GM21723 (cell line): Measurements from ENCODE around the gene SPATA9.
A peak's percentile ranks its signal among the peaks of the same experiment; 100 is the strongest.

Experiments
- ATAC-seq: cut with Tn5 transposase; IDR thresholded peaks from one replicate; pipeline ENCODE4 v1.9.1; 2021; ENCODE audit warnings: mild to moderate bottlenecking, moderate library complexity; ENCODE audit not compliant: unreplicated experiment

SPATA9 gene

GRCh38 chr5:95682891-95683290, at the start of gene SPATA9:
SPATA9 (minus strand) TSS chr5:95682991; CDS start chr5:95682854, 137 bp downstream.
- ATAC-seq: no peak

GRCh38 chr5:95731571-95732554, 49.1 kb upstream of the SPATA9 start:
- peak; percentile 39 for ATAC-seq

GRCh38 chr5:95730730-95731570, 48.2 kb upstream of the SPATA9 start, which contains the start of gene RHOBTB3:
RHOBTB3 (plus strand) TSS chr5:95731336; CDS start chr5:95731683, 347 bp downstream.
- ATAC-seq: peak; percentile 57

- ATAC-seq: no peak
Observed at GRCh38 chr5:95730011-95730700, 47.4 kb upstream of the SPATA9 start.

- ATAC-seq: no peak
Observed at GRCh38 chr5:95729115-95730010, 46.6 kb upstream of the SPATA9 start.

- no peak for ATAC-seq
Observed at GRCh38 chr5:95728494-95729114, 45.8 kb upstream of the SPATA9 start.

- peak; percentile 30 for ATAC-seq
Observed at GRCh38 chr5:95727764-95728191, 45.0 kb upstream of the SPATA9 start.

- no peak for ATAC-seq
Observed at GRCh38 chr5:95726811-95727763, 44.3 kb upstream of the SPATA9 start.

- no peak for ATAC-seq
Observed at GRCh38 chr5:95725937-95726810, 43.4 kb upstream of the SPATA9 start.

GRCh38 chr5:95725071-95725820, 42.5 kb upstream of the SPATA9 start:
- no peak for ATAC-seq

GRCh38 chr5:95723632-95724369, 41.0 kb upstream of the SPATA9 start:
- ATAC-seq: no peak

- ATAC-seq: no peak
Observed at GRCh38 chr5:95721582-95722295, 38.9 kb upstream of the SPATA9 start.

GRCh38 chr5:95720094-95720786, 37.4 kb upstream of the SPATA9 start:
- no peak for ATAC-seq

- ATAC-seq: no peak
Observed at GRCh38 chr5:95718738-95719137, 35.9 kb upstream of the SPATA9 start.

- ATAC-seq: peak; percentile 89
Observed at GRCh38 chr5:95718203-95718602, 35.4 kb upstream of the SPATA9 start.
